ENCODE measurements around the gene SCT.

The SCT gene

GRCh38 chr11:610146-610801 lies 16.7 kb downstream of the SCT start:
- DNase-seq (ENCODE audit: low spot score): no peak

- no peak for DNase-seq (ENCODE audit: low spot score)
Measured at GRCh38 chr11:609341-609811, 17.6 kb downstream of the SCT start.

- DNase-seq (ENCODE audit: low spot score): no peak
Measured at GRCh38 chr11:608791-609251, 18.2 kb downstream of the SCT start.

GRCh38 chr11:607971-608659 lies 18.9 kb downstream of the SCT start:
- no peak for DNase-seq (ENCODE audit: low spot score)

GRCh38 chr11:607020-607780 lies 19.8 kb downstream of the SCT start:
- DNase-seq (ENCODE audit: low spot score): no peak

GRCh38 chr11:606245-606644 lies 20.7 kb downstream of the SCT start:
- DNase-seq (ENCODE audit: low spot score): no peak

GRCh38 chr11:605286-606129 lies 21.5 kb downstream of the SCT start:
- no peak for DNase-seq (ENCODE audit: low spot score)

GRCh38 chr11:603154-603553 lies 23.8 kb downstream of the SCT start:
- no peak for DNase-seq (ENCODE audit: low spot score)

- DNase-seq (ENCODE audit: low spot score): no peak
Measured at GRCh38 chr11:601573-602245, 25.3 kb downstream of the SCT start.

- DNase-seq (ENCODE audit: low spot score): no peak
Measured at GRCh38 chr11:598005-598680, 28.8 kb downstream of the SCT start.

- DNase-seq (ENCODE audit: low spot score): no peak
Measured at GRCh38 chr11:597166-597725, 29.7 kb downstream of the SCT start.

GRCh38 chr11:596374-596773 lies 30.6 kb downstream of the SCT start:
- no peak for DNase-seq (ENCODE audit: low spot score)

GRCh38 chr11:595400-595799 lies 31.6 kb downstream of the SCT start:
- DNase-seq (ENCODE audit: low spot score): no peak

GRCh38 chr11:593347-593746 lies 33.6 kb downstream of the SCT start:
- DNase-seq (ENCODE audit: low spot score): no peak

- DNase-seq (ENCODE audit: low spot score): no peak
Measured at GRCh38 chr11:592918-593317, 34.1 kb downstream of the SCT start.

GRCh38 chr11:592501-592900 lies 34.5 kb downstream of the SCT start:
- no peak for DNase-seq (ENCODE audit: low spot score)

- DNase-seq (ENCODE audit: low spot score): no peak
Measured at GRCh38 chr11:590997-591396, 36.0 kb downstream of the SCT start.

GRCh38 chr11:589798-590197 lies 37.2 kb downstream of the SCT start:
- DNase-seq (ENCODE audit: low spot score): no peak

GRCh38 chr11:587978-588380 lies 39.0 kb downstream of the SCT start:
- no peak for DNase-seq (ENCODE audit: low spot score)

GRCh38 chr11:587546-587945 lies 39.4 kb downstream of the SCT start:
- DNase-seq (ENCODE audit: low spot score): no peak
